Measurements from ENCODE around the gene DHRS3. TPM values are rescaled to one million over a fixed set of nuclear protein-coding genes. Genes with fewer than 3 reads are reported as not detected.

DHRS3 gene
- total RNA-seq, 1 experiment from 2014 or later, result 59.4 TPM

DNA sequence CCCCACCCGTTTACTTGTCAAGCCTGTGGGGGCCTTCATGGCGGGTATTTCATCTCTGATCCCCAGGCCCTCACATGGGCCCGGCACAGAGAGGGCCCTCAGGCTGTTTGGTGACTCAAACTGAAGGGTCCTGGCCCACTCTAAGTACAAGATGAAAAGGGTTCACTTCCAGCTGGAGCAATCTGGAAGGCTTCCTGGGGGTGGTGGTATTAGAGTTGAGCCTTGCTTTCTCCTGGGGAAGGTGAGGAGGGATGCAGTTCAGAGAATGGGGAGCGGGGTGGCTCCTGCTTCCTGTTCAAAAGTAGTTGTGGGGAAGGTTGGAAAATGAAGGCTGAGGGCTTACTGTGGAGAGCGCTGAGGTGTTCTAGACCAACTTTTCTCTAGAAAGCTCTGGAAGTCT is 47.7 kb downstream of the DHRS3 start:
- Mint-ChIP-seq H3K27me3 (ENCODE audit: insufficient read depth, unreplicated experiment) (no peaks in the 10 kb centered on the region), H3K9me3 (ENCODE audit: unreplicated experiment) (no peaks in the 10 kb centered on the region), H3K4me1 (ENCODE audit: low read depth, unreplicated experiment) (no peaks in the 10 kb centered on the region), H3K27ac (ENCODE audit: unreplicated experiment) (no peak overlapping the region), H3K4me3 (ENCODE audit: unreplicated experiment) (no peak overlapping the region), H3K36me3 (ENCODE audit: insufficient read depth, unreplicated experiment) (peaks cover 51% of the 10 kb centered on the region)
- intact Hi-C loops (cut with micrococcal nuclease; ENCODE audit: unreplicated experiment), result no loop called here
- Histone ChIP-seq H3K4me1 (no peaks in the 10 kb centered on the region), H3K4me3 (ENCODE audit: low read depth, low read length) (no peak overlapping the region), H3K27me3 (replicated peaks; ENCODE audit: control insufficient read depth, insufficient read depth, low read length) (no peaks in the 10 kb centered on the region), H3K9me3 (no peaks in the 10 kb centered on the region), H3K36me3 (ENCODE audit: control insufficient read depth, insufficient read depth, low read length) (peaks cover 8% of the 10 kb centered on the region; the same call in 1 of the 2 replicates)
- BruUV-seq (replicated peaks), result no TSS peak
- ChIA-PET CTCF (no interaction called here), POLR2A (no interaction called here)
- DNase-seq, result no peak
- TF ChIP-seq, protein P1, sequence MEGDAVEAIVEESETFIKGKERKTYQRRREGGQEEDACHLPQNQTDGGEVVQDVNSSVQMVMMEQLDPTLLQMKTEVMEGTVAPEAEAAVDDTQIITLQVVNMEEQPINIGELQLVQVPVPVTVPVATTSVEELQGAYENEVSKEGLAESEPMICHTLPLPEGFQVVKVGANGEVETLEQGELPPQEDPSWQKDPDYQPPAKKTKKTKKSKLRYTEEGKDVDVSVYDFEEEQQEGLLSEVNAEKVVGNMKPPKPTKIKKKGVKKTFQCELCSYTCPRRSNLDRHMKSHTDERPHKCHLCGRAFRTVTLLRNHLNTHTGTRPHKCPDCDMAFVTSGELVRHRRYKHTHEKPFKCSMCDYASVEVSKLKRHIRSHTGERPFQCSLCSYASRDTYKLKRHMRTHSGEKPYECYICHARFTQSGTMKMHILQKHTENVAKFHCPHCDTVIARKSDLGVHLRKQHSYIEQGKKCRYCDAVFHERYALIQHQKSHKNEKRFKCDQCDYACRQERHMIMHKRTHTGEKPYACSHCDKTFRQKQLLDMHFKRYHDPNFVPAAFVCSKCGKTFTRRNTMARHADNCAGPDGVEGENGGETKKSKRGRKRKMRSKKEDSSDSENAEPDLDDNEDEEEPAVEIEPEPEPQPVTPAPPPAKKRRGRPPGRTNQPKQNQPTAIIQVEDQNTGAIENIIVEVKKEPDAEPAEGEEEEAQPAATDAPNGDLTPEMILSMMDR (IDR thresholded peaks at IDR 0.05; ENCODE audit: insufficient read depth in 1 of 2, low read depth in 1 of 2, low read length in 1 of 2, severe bottlenecking in 1 of 2, unreplicated experiment in 1 of 2), result no peak

GRCh38 chr1:12568009-12568767 is 49.8 kb downstream of the DHRS3 start:
- DNase-seq, result no peak
- Mint-ChIP-seq H3K27me3 (ENCODE audit: insufficient read depth, unreplicated experiment) (no peaks in the 10 kb centered on the region), H3K9me3 (ENCODE audit: unreplicated experiment) (peaks cover 3% of the 10 kb centered on the region), H3K4me1 (ENCODE audit: low read depth, unreplicated experiment) (no peaks in the 10 kb centered on the region), H3K4me3 (ENCODE audit: unreplicated experiment) (no peak overlapping the region), H3K27ac (ENCODE audit: unreplicated experiment) (no peak overlapping the region), H3K36me3 (ENCODE audit: insufficient read depth, unreplicated experiment) (peaks cover 50% of the 10 kb centered on the region)
- no peaks in the 10 kb centered on the region for H3K4me1 ChIP-seq
- intact Hi-C loops (cut with micrococcal nuclease; ENCODE audit: unreplicated experiment), result no loop called here
- no peaks in the 10 kb centered on the region for H3K27me3 ChIP-seq (replicated peaks; ENCODE audit: control insufficient read depth, insufficient read depth, low read length)
- H3K36me3 ChIP-seq (ENCODE audit: control insufficient read depth, insufficient read depth, low read length), result peaks cover 5% of the 10 kb centered on the region; the same call in 1 of the 2 replicates
- TF ChIP-seq, protein P1 (IDR thresholded peaks at IDR 0.05; ENCODE audit: insufficient read depth in 1 of 2, low read depth in 1 of 2, low read length in 1 of 2, severe bottlenecking in 1 of 2, unreplicated experiment in 1 of 2), result no peak
- TSS peak; percentile 53 for BruUV-seq (replicated peaks)
- peaks cover 4% of the 10 kb centered on the region for H3K9me3 ChIP-seq
- H3K4me3 ChIP-seq (ENCODE audit: low read depth, low read length), result no peak overlapping the region
- CTCF ChIA-PET, result no interaction called here
- POLR2A ChIA-PET, result interaction anchor here (0.6 kb wide), 1 partner anchor 187 kb away, joined by 4 read pairs; no protein-coding TSS in a partner anchor

- BruUV-seq (replicated peaks), result no TSS peak
- no peaks in the 10 kb centered on the region for H3K4me1 Mint-ChIP-seq (ENCODE audit: low read depth, unreplicated experiment)
- TF ChIP-seq, protein P1 (IDR thresholded peaks at IDR 0.05; ENCODE audit: insufficient read depth in 1 of 2, low read depth in 1 of 2, low read length in 1 of 2, severe bottlenecking in 1 of 2, unreplicated experiment in 1 of 2), result no peak
- CTCF ChIA-PET, result no interaction called here
- no peak for DNase-seq
- POLR2A ChIA-PET, result no interaction called here
- Histone ChIP-seq H3K4me1 (no peaks in the 10 kb centered on the region), H3K4me3 (ENCODE audit: low read depth, low read length) (no peak overlapping the region), H3K9me3 (peaks cover 8% of the 10 kb centered on the region), H3K27me3 (replicated peaks; ENCODE audit: control insufficient read depth, insufficient read depth, low read length) (no peaks in the 10 kb centered on the region), H3K36me3 (ENCODE audit: control insufficient read depth, insufficient read depth, low read length) (0 out of 2 replicates have a peak, but pooled peaks cover 2% of the 10 kb centered on the region)
- no peak overlapping the region for H3K4me3 Mint-ChIP-seq (ENCODE audit: unreplicated experiment)
- no peak overlapping the region for H3K27ac Mint-ChIP-seq (ENCODE audit: unreplicated experiment)
- peaks cover 42% of the 10 kb centered on the region for H3K36me3 Mint-ChIP-seq (ENCODE audit: insufficient read depth, unreplicated experiment)
- intact Hi-C loops (cut with micrococcal nuclease; ENCODE audit: unreplicated experiment), result no loop called here
- peaks cover 11% of the 10 kb centered on the region for H3K9me3 Mint-ChIP-seq (ENCODE audit: unreplicated experiment)
- no peaks in the 10 kb centered on the region for H3K27me3 Mint-ChIP-seq (ENCODE audit: insufficient read depth, unreplicated experiment)
These were observed 50.7 kb downstream of the DHRS3 start for GRCh38 chr1:12567288-12567819.

All from Caco-2 (cell line).